ENCODE data around the gene VAPB.

Gene VAPB

DNA sequence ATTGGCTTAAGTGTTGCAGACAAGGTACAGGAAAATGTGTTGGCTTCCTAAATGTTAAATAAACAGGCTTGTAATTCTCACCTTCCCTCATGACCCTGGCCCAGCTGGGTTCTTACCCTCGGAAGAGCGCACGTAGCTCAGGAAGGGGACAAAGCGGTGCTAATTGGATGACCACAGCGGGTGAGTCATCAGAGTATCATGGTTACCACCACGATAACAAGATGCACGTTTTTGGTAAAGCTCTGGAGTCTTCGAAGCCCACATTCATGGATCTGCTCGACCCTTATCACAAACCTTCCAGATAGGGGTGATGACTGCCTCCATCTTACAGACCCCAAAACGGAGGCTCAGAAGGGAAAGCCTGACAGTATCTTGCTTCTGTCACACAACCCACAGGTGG lies 93.4 kb downstream of the VAPB start:
- no peak for DNase-seq
- Mint-ChIP-seq H3K4me3 (no peak overlapping the region), H3K27ac (no peak overlapping the region), H3K27me3 (ENCODE audit: low read depth, poor library complexity) (peaks cover 15% of the 10 kb centered on the region), H3K9me3 (peaks cover 72% of the 10 kb centered on the region), H3K4me1 (peaks cover 9% of the 10 kb centered on the region), H3K36me3 (ENCODE audit: low read depth) (peaks cover 28% of the 10 kb centered on the region)
- TF ChIP-seq, protein P1, sequence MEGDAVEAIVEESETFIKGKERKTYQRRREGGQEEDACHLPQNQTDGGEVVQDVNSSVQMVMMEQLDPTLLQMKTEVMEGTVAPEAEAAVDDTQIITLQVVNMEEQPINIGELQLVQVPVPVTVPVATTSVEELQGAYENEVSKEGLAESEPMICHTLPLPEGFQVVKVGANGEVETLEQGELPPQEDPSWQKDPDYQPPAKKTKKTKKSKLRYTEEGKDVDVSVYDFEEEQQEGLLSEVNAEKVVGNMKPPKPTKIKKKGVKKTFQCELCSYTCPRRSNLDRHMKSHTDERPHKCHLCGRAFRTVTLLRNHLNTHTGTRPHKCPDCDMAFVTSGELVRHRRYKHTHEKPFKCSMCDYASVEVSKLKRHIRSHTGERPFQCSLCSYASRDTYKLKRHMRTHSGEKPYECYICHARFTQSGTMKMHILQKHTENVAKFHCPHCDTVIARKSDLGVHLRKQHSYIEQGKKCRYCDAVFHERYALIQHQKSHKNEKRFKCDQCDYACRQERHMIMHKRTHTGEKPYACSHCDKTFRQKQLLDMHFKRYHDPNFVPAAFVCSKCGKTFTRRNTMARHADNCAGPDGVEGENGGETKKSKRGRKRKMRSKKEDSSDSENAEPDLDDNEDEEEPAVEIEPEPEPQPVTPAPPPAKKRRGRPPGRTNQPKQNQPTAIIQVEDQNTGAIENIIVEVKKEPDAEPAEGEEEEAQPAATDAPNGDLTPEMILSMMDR (IDR thresholded peaks at IDR 0.05) = no peak

DNA sequence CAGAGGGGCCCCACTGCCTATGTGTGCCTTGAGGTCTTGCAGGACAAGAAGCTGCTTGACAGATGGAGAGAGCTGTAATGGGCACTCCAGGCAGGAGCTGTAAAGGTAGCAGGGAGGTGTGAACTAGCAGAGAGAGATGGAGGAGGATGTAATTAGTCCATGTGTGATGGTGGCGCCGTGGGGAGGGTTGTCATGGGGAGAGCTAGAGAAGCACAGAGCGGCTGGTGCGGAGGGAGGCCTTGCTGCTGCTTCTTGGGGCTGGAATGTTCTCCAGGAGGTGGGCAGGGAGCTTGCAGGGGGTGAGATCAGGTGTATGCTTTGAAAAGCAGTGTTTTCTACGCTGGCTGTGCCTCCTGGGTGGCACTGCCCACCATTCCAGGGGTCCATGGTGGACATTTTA lies 94.0 kb downstream of the VAPB start:
- Mint-ChIP-seq H3K36me3 (ENCODE audit: low read depth) (peaks cover 25% of the 10 kb centered on the region), H3K27me3 (ENCODE audit: low read depth, poor library complexity) (peaks cover 14% of the 10 kb centered on the region), H3K9me3 (peaks cover 72% of the 10 kb centered on the region), H3K4me3 (no peak overlapping the region), H3K4me1 (peaks cover 9% of the 10 kb centered on the region), H3K27ac (no peak overlapping the region)
- TF ChIP-seq, protein P1 (IDR thresholded peaks at IDR 0.05) = no peak
- no peak for DNase-seq

DNA sequence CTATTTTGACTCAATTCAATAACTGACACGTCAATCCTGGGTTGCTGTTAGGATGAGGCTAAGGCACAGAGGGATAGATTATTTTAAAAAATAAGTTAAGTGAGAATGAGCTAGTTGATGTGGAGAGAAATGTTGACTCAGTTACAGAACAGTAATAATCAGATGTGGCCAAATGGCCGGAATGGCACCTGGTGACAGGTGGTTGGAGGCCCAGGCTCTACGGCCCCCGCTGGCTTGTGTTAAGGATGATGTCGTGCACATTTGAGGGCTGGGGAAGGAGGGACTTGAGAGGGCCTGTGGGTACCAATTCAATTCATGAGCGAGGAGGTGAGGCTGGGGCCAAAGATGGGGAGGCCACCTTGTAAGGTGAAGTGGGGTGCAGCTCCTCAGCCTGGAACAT lies 94.4 kb downstream of the VAPB start:
- no peak for DNase-seq
- Mint-ChIP-seq H3K4me1 (peaks cover 9% of the 10 kb centered on the region), H3K27ac (no peak overlapping the region), H3K9me3 (peaks cover 72% of the 10 kb centered on the region), H3K36me3 (ENCODE audit: low read depth) (peaks cover 22% of the 10 kb centered on the region), H3K27me3 (ENCODE audit: low read depth, poor library complexity) (peaks cover 14% of the 10 kb centered on the region), H3K4me3 (no peak overlapping the region)
- TF ChIP-seq, protein P1 (IDR thresholded peaks at IDR 0.05) = no peak

DNA sequence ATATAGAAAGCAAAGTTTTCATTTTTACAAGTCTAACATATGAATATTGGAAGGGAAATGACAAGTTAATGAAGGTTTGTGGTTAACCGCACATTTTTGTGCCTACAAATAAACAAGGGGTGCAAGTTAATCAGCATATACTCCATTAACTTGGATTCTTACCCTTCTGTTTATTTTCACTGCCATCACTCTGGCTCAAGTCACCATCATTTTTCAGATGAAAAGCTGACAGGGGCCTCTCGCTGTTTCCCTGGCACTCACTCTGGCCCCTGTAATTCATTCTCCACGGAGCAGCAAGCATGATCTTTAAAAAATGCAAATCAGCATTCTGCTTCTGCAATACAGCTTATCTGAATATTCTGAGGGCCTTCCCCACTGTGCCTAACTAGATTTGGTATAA lies 96.4 kb downstream of the VAPB start:
- peaks cover 12% of the 10 kb centered on the region for H3K4me1 Mint-ChIP-seq
- peaks cover 81% of the 10 kb centered on the region for H3K9me3 Mint-ChIP-seq
- DNase-seq = no peak
- H3K27me3 Mint-ChIP-seq (ENCODE audit: low read depth, poor library complexity) = peaks cover 14% of the 10 kb centered on the region
- no peak overlapping the region for H3K4me3 Mint-ChIP-seq
- peaks cover 25% of the 10 kb centered on the region for H3K36me3 Mint-ChIP-seq (ENCODE audit: low read depth)
- H3K27ac Mint-ChIP-seq = no peak overlapping the region
- TF ChIP-seq, protein P1 (IDR thresholded peaks at IDR 0.05) = no peak

DNA sequence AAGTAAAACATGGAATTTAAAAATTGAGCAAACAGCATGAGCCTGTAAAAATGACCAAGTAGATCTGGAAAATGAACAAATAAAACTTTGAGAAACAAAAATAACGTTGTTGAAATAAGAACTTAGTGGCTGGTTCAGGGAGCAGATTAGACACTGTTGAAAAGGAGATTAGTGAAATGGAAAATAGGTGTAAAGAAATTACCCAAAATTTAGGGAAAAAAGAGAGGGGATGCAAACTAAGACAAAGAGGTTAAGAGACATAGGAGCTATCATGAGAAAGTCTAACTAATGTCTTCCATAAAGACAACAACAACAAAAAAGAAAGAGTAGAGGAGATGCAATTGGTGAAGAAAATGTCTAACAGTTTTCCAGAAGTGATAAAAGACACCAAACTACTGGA lies 97.2 kb downstream of the VAPB start:
- H3K36me3 Mint-ChIP-seq (ENCODE audit: low read depth) = peaks cover 25% of the 10 kb centered on the region
- no peak for DNase-seq
- TF ChIP-seq, protein P1 (IDR thresholded peaks at IDR 0.05) = no peak
- no peak overlapping the region for H3K27ac Mint-ChIP-seq
- H3K4me3 Mint-ChIP-seq = no peak overlapping the region
- peaks cover 14% of the 10 kb centered on the region for H3K27me3 Mint-ChIP-seq (ENCODE audit: low read depth, poor library complexity)
- H3K9me3 Mint-ChIP-seq = peaks cover 80% of the 10 kb centered on the region
- H3K4me1 Mint-ChIP-seq = peaks cover 16% of the 10 kb centered on the region

DNA sequence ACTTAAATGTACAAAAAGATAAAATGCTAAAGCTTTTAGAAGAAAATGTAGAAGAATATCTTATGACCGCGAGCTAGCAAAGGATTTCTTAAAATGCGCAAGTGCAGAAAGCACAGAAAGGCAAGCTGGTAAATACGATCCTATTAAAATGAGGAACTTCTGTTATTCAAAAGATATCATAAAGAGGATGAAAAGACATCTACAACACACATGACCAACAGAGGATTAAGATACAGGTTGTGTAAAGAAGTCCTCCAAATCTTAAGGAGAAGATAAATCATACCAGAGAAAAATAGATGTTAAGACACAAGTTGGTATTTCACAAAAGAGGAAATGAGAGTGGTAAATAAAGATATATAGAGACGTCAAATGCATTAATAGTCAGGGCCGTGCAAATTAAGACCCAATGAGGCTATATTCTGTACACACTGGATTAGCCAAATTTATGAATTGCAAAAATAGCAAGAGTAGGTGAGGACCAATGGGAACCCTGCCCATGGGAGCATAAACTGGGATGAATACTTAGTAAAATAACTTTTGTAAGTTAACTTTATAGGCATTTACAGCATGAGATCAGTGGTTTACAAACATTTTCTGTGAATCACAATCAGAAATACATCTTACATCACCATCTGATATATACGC lies 103.2 kb downstream of the VAPB start:
- H3K27me3 Mint-ChIP-seq (ENCODE audit: low read depth, poor library complexity) = peaks cover 4% of the 10 kb centered on the region
- TF ChIP-seq, protein P1 (IDR thresholded peaks at IDR 0.05) = no peak
- H3K9me3 Mint-ChIP-seq = peaks cover 31% of the 10 kb centered on the region
- no peak for DNase-seq
- H3K4me1 Mint-ChIP-seq = peaks cover 14% of the 10 kb centered on the region
- no peak overlapping the region for H3K27ac Mint-ChIP-seq
- no peak overlapping the region for H3K4me3 Mint-ChIP-seq
- H3K36me3 Mint-ChIP-seq (ENCODE audit: low read depth) = peaks cover 7% of the 10 kb centered on the region
